HCT116 (cell line): ENCODE measurements around the gene MTIF3. TPM values are rescaled to one million over a fixed set of nuclear protein-coding genes. Genes with fewer than 3 reads are reported as not detected.

ENCODE experiments used
- ATAC-seq: fragments of 200-7000 bp; cut with Tn5 transposase; 2 replicates; pipeline ENCODE4 v1.9.1; 2020; ENCODE audit warnings: mild to moderate bottlenecking, moderate library complexity
- BruUV-seq: library from RNA; stranded (reverse); fragments of 400-500 nt; replicated peaks from 2 replicates; lab custom pipeline; 2021; lab: Mats Ljungman, UMichigan
- CTCF ChIA-PET: fragments of 300-600 bp; sonication (Branson Sonifier 250); formaldehyde crosslinking; loops from one replicate; lab custom pipeline; 2021; ENCODE audit warnings: antibody characterized with exemption; lab: Charles Lee
- POLR2A ChIA-PET: fragments of 300-600, 350-600 bp; sonication (Branson Sonifier 250); formaldehyde crosslinking; loops from one replicate; lab custom pipeline; 2021; ENCODE audit warnings: antibody characterized with exemption; lab: Charles Lee
- RAD21 ChIA-PET, 2 experiments: fragments of 300-600 bp; sonication (Branson Sonifier 250); formaldehyde crosslinking; loops; one replicate each; lab custom pipeline; 2023; ENCODE audit warnings: low total read pairs in 2 of 2; ENCODE audit not compliant: uncharacterized antibody in 2 of 2, unreplicated experiment in 2 of 2, low non-redundant PET in 1 of 2; lab: Charles Lee
- DNase-seq: peaks from one replicate; pipeline ENCODE4 v3.0.0-alpha.2; 2010; ENCODE audit warnings: low read depth, low spot score
- H2AFZ ChIP-seq: fragments of 200-600 bp; shearing (Covaris generic), sonication (generic); 2 replicates; pipeline ENCODE4 v1.6.1; 2017; ENCODE audit warnings: low read depth, mixed run types, mixed read lengths, antibody characterized with exemption, low read length; ENCODE audit not compliant: poor library complexity, severe bottlenecking
- H3K27ac ChIP-seq: 2 replicates; pipeline ENCODE4 v1.5.1; 2012; ENCODE audit warnings: low read depth, low read length
- H3K27me3 ChIP-seq: fragments of 200-600 bp; sonication (generic); 2 replicates; pipeline ENCODE4 v1.6.1; 2016; ENCODE audit warnings: mixed run types, low read length, mixed read lengths; ENCODE audit not compliant: insufficient read depth
- H3K36me3 ChIP-seq, 2 experiments: fragments of 200-500 bp in 1 of 2; fragments of 200-600 bp in 1 of 2; sonication (Bioruptor generic) in 1 of 2; sonication (generic) in 1 of 2; 2 replicates each; pipeline versions ENCODE4 v1.5.1 to v1.6.1; 2014 to 2016; ENCODE audit warnings: low read length in 2 of 2, inconsistent platforms in 1 of 2, mixed read lengths in 1 of 2, mixed run types in 1 of 2; ENCODE audit not compliant: insufficient read depth in 2 of 2, control insufficient read depth in 1 of 2
- H3K4me1 ChIP-seq, 2 experiments: fragments of 200-600 bp in 1 of 2; sonication (generic) in 1 of 2; 2 replicates each; pipeline versions ENCODE4 v1.5.1 to v1.6.1; 2012 to 2017; ENCODE audit warnings: low read length in 2 of 2, inconsistent platforms in 1 of 2, mild to moderate bottlenecking in 1 of 2, mixed read lengths in 1 of 2, mixed run types in 1 of 2, moderate library complexity in 1 of 2; ENCODE audit not compliant: insufficient read depth in 2 of 2, control insufficient read depth in 1 of 2
- H3K4me2 ChIP-seq: fragments of 200-600 bp; sonication (generic); 2 replicates; pipeline ENCODE4 v1.6.1; 2017; ENCODE audit warnings: mixed run types, low read length, mixed read lengths
- H3K4me3 ChIP-seq, 2 experiments: fragments of 200-600 bp in 1 of 2; sonication (generic) in 1 of 2; replicated peaks in 1 of 2; 2 replicates each; pipeline ENCODE4 v1.5.1; 2011 to 2016; ENCODE audit warnings: low read length in 2 of 2, control low read depth in 1 of 2, low read depth in 1 of 2, mild to moderate bottlenecking in 1 of 2, mixed read lengths in 1 of 2, mixed run types in 1 of 2
- H3K79me2 ChIP-seq: fragments of 200-600 bp; sonication (generic); 2 replicates; pipeline ENCODE4 v1.6.1; 2017; ENCODE audit warnings: mild to moderate bottlenecking, mixed run types, low read length, moderate library complexity, mixed read lengths; ENCODE audit not compliant: insufficient read depth
- H3K9ac ChIP-seq: fragments of 200-600 bp; sonication (generic); 2 replicates; pipeline ENCODE4 v1.6.1; 2016; ENCODE audit warnings: low read length, mixed read lengths
- H3K9me2 ChIP-seq: fragments of 200-600 bp; sonication (generic), shearing (Covaris generic); 2 replicates; pipeline ENCODE4 v1.6.1; 2017; ENCODE audit warnings: mixed run types, mild to moderate bottlenecking, moderate library complexity; ENCODE audit not compliant: insufficient read depth
- H3K9me3 ChIP-seq, 2 experiments: fragments of 200-500 bp in 1 of 2; fragments of 200-600 bp in 1 of 2; sonication (Bioruptor generic) in 1 of 2; sonication (generic) in 1 of 2; 2 replicates each; pipeline ENCODE4 v1.6.1; 2014 to 2017; ENCODE audit warnings: low read length in 2 of 2, mixed read lengths in 2 of 2, inconsistent platforms in 1 of 2, low read depth in 1 of 2, mild to moderate bottlenecking in 1 of 2, mixed run types in 1 of 2, moderate library complexity in 1 of 2; ENCODE audit not compliant: control insufficient read depth in 1 of 2, insufficient read depth in 1 of 2
- H4K20me1 ChIP-seq: fragments of 200-600 bp; sonication (generic), shearing (Covaris generic); 2 replicates; pipeline ENCODE4 v1.6.1; 2017; ENCODE audit warnings: mixed run types, mild to moderate bottlenecking, moderate library complexity; ENCODE audit not compliant: insufficient read depth
- CEBPB ChIP-seq: IDR thresholded peaks from 2 replicates; pipeline ENCODE4 v1.6.1; 2012; ENCODE audit warnings: low read depth
- CTCF ChIP-seq, 3 experiments: fragments of 200-600 bp in 1 of 3; sonication (generic) in 1 of 3; IDR thresholded peaks in 2 of 3; conservative IDR thresholded peaks in 1 of 3; 2 replicates each; pipeline ENCODE4 v1.5.1; 2012 to 2017; ENCODE audit warnings: low read depth in 2 of 3, low read length in 2 of 3, antibody characterized with exemption in 1 of 3, borderline replicate concordance in 1 of 3, control low read depth in 1 of 3, mild to moderate bottlenecking in 1 of 3, mixed read lengths in 1 of 3, mixed run types in 1 of 3, moderate library complexity in 1 of 3; ENCODE audit not compliant: insufficient read depth in 1 of 3
- ELF1 ChIP-seq: IDR thresholded peaks from 2 replicates; pipeline ENCODE4 v1.6.1; 2012; ENCODE audit warnings: low read depth, borderline replicate concordance
- EZH2 ChIP-seq: fragments of 200-600 bp; sonication (generic); IDR thresholded peaks from 2 replicates; pipeline ENCODE4 v1.6.1; 2017; ENCODE audit warnings: antibody characterized with exemption, mixed run types
- MAX ChIP-seq: IDR thresholded peaks from 2 replicates; pipeline ENCODE4 v1.6.1; 2012
- REST ChIP-seq: IDR thresholded peaks from 2 replicates; pipeline ENCODE4 v1.6.1; 2012; ENCODE audit warnings: low read depth
- SIN3A ChIP-seq: IDR thresholded peaks from 2 replicates; pipeline ENCODE4 v1.6.1; 2012; ENCODE audit warnings: low read depth
- SP1 ChIP-seq: IDR thresholded peaks from 2 replicates; pipeline ENCODE4 v1.6.1; 2012; ENCODE audit warnings: low read depth
- ZBTB33 ChIP-seq: IDR thresholded peaks from 2 replicates; pipeline ENCODE4 v1.6.1; 2011; ENCODE audit warnings: mild to moderate bottlenecking, low read length, moderate library complexity; ENCODE audit not compliant: insufficient replicate concordance; ENCODE audit errors: extremely low read depth
- ZFX ChIP-seq: fragments of 450-650 bp; IDR thresholded peaks from 2 replicates; pipeline ENCODE4 v1.6.1; 2017
- intact Hi-C: fragments of 100-400 bp; cut with micrococcal nuclease; formaldehyde crosslinking; loops from 2 replicates; pipeline ENCODE4 v1.10.0; 2022
- total RNA-seq: library from RNA; stranded (reverse); gene quantifications from one replicate; pipeline ENCODE4 v1.2.1, GENCODE V29; 2021; ENCODE audit not compliant: unreplicated experiment

MTIF3 gene
- total RNA-seq, 1 experiment from 2014 or later = 27.8 TPM

- no peak for TF ChIP-seq REST
- TF ChIP-seq CEBPB = no peak
- TF ChIP-seq SIN3A = no peak
Observed at GRCh38 chr13:27472441-27472840, 22.1 kb upstream of the MTIF3 start (continued).

GRCh38 chr13:27470075-27470820, 19.9 kb upstream of the MTIF3 start:
- Histone ChIP-seq H4K20me1 (no peaks in the 10 kb centered on the region), H3K9me2 (no peaks in the 10 kb centered on the region), H3K9ac (no peak overlapping the region), H3K79me2 (no peaks in the 10 kb centered on the region), H3K36me3 (no peaks in the 10 kb centered on the region), H3K4me2 (no peak overlapping the region), H3K4me1 (no peaks in the 10 kb centered on the region), H3K9me3 (no peaks in the 10 kb centered on the region), H3K4me3 (no peak overlapping the region), H3K27ac (no peak overlapping the region), H3K27me3 (no peaks in the 10 kb centered on the region), H2AFZ (no peak overlapping the region)
- intact Hi-C loops = no loop called here
- CTCF ChIA-PET = no interaction called here
- no peak for DNase-seq
- ATAC-seq = no peak
- RAD21 ChIA-PET = no interaction called here
- no TSS peak for BruUV-seq
- POLR2A ChIA-PET = no interaction called here
- TF ChIP-seq CTCF (IDR thresholded peaks at IDR 0.05 in 2 of 3, conservative IDR thresholded peaks at IDR 0.05 in 1 of 3; ENCODE audit: borderline replicate concordance in 1 of 3, insufficient read depth in 1 of 3, low read depth in 2 of 3, low read length in 2 of 3) (no peak), SP1 (no peak), ZFX (no peak), EZH2 (no peak), ZBTB33 (no peak), ELF1 (no peak), MAX (no peak), CEBPB (no peak)
